HUDEP-2 (cell line): Measurements from ENCODE around the gene CCDC158.
"Not testable (repeated sequence)": the region's sequence is repeated elsewhere in the genome, so short reads cannot be mapped to it uniquely, and the experiment has no call there.

Source experiments
- DNase-seq, 76 experiments: peaks; one replicate each; lab custom pipeline; 2025; ENCODE audit not compliant: unreplicated experiment in 76 of 76; lab: John Stamatoyannopoulos, UW

CCDC158 gene

GRCh38 chr4:76374798-76375197 lies 46.1 kb downstream of the CCDC158 start:
- no peak for DNase-seq

- peak in 1 of 76 experiments; percentile 5 for DNase-seq
Measured at GRCh38 chr4:76373919-76374552, 46.9 kb downstream of the CCDC158 start.

- DNase-seq, result no peak
Measured at GRCh38 chr4:76366737-76367136, 54.2 kb downstream of the CCDC158 start.

- no peak for DNase-seq
Measured at GRCh38 chr4:76365636-76366035, 55.3 kb downstream of the CCDC158 start.

- DNase-seq, result no peak
Measured at GRCh38 chr4:76364763-76365162, 56.2 kb downstream of the CCDC158 start.

GRCh38 chr4:76363556-76364290 lies 57.2 kb downstream of the CCDC158 start:
- DNase-seq, result no peak

GRCh38 chr4:76361689-76362412 lies 59.1 kb downstream of the CCDC158 start:
- DNase-seq, result no peak

GRCh38 chr4:76359881-76360466 lies 61.0 kb downstream of the CCDC158 start:
- not testable (repeated sequence) for DNase-seq

- DNase-seq, result no peak
Measured at GRCh38 chr4:76357981-76358380, 63.0 kb downstream of the CCDC158 start.

GRCh38 chr4:76354517-76355473 lies 66.1 kb downstream of the CCDC158 start:
- DNase-seq, result no peak

GRCh38 chr4:76342803-76343202 lies 78.1 kb downstream of the CCDC158 start:
- DNase-seq, result no peak

GRCh38 chr4:76342191-76342590 lies 78.8 kb downstream of the CCDC158 start:
- DNase-seq, result no peak

GRCh38 chr4:76341063-76341462 lies 79.9 kb downstream of the CCDC158 start:
- DNase-seq, result peak in 15 of 76 experiments; percentile 1 to 50 (median 14)

- DNase-seq, result no peak
Measured at GRCh38 chr4:76339364-76339763, 81.6 kb downstream of the CCDC158 start.

- DNase-seq, result no peak
Measured at GRCh38 chr4:76334885-76335284, 86.1 kb downstream of the CCDC158 start.

- DNase-seq, result no peak
Measured at GRCh38 chr4:76326515-76326914, 94.4 kb downstream of the CCDC158 start.

- DNase-seq, result no peak
Measured at GRCh38 chr4:76325072-76325471, 95.9 kb downstream of the CCDC158 start.

GRCh38 chr4:76322236-76322635 lies 98.7 kb downstream of the CCDC158 start:
- DNase-seq, result no peak

GRCh38 chr4:76316131-76316530 lies 104.8 kb downstream of the CCDC158 start:
- DNase-seq, result no peak

- DNase-seq, result peak in 2 of 76 experiments; percentile 1 to 3
Measured at GRCh38 chr4:76315267-76315918, 105.5 kb downstream of the CCDC158 start.
